Inferior parietal cortex (tissue), 1 donor: Measurements from ENCODE around the gene GPR3.
A peak's percentile ranks its signal among the peaks of the same experiment; 100 is the strongest.
"Not testable (repeated sequence)": the region's sequence is repeated elsewhere in the genome, so short reads cannot be mapped to it uniquely, and the experiment has no call there.

Experiments
- DNase-seq: peaks from one replicate; pipeline ENCODE4 v3.0.0-alpha.2; 2016; ENCODE audit errors: extremely low spot score

GPR3 gene

GRCh38 chr1:27398405-27399149, 6.2 kb downstream of the GPR3 start:
- no peak for DNase-seq

GRCh38 chr1:27399251-27400025, 7.0 kb downstream of the GPR3 start:
- DNase-seq = no peak

DNA sequence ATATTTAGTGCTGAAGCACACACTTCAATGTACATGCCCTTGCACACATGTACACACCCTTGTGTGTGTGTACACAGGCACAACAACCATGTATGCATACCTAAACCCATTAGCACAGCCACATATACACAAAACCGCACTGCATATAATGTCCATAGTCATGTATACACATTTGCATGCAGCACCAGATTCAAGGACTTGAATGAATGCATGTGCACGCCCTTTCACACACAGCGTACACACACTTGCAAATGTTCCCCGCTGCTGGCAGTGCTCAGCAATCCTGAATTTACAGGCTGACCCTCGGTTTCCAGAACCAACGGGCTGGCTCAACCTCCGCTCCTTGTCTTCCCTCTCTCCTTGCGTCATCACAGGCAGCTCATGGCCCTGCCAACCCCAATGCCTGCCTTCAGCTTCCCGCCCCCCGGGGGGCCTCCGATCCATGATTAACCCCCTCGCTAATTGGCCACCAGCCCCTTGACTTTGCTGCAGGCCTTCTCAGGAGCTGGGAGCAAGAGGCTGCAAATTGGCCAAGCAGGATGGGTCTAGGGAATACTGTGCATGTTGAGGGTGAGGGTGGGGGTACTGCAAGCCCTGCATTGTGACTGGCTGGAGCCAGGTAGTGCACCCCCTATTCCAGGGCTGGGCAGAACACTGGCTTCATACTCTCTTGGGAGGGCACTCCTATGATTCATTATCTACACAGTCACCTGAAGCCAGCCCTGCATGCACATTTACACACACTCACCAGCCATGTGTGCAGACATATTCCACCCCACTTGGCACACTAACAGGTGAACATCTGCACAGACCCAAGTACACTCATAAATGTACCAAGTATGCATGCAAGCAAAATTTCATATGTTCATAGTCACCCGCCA, 7.9 kb downstream of the GPR3 start:
- no peak for DNase-seq

DNA sequence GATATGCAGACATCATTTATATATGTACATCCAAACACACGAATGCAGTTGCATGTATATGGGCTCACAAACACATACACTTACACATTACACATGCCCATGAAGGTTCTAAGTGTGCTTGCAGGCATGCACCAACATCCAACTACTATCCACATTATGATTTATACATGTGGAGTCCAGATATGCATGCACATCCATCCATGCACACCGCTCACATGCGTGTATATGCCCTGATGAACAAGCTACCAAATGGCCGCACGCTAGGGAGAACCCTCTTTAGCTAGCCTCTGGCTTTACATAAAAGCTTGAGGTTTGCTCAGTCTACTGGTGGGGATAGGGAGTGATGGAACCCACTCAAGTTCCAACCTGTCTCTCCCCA, 8.5 kb downstream of the GPR3 start:
- no peak for DNase-seq

- DNase-seq = peak; percentile 53
Observed at GRCh38 chr1:27402349-27402754, 9.9 kb downstream of the GPR3 start.

- DNase-seq = no peak
Observed at GRCh38 chr1:27403065-27403726, 10.8 kb downstream of the GPR3 start.

- no peak for DNase-seq
Observed at GRCh38 chr1:27403931-27404330, 11.5 kb downstream of the GPR3 start.

DNA sequence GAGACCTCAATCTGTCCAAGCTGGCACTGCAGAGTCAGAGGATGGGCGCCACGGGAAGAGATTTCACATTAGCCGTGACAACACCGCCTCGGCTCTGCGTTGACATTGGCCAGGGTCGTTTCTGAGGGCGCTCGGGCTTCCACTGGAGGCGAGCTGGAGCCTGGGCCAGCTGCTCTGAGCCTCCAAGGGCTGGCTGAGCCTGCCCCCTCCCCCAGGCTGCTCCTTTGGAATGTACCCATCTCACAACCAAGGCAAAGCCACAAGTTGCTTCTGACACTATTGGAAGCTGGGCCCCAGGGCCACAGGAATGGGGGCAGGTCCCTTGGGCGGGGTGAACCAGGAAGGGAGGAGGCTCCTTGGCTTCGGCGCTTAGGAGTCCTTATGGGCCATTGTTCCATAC, 12.7 kb downstream of the GPR3 start:
- no peak for DNase-seq

GRCh38 chr1:27405598-27406361, 13.4 kb downstream of the GPR3 start:
- DNase-seq = not testable (repeated sequence)

GRCh38 chr1:27406362-27406680, 13.9 kb downstream of the GPR3 start:
- no peak for DNase-seq

- not testable (repeated sequence) for DNase-seq
Observed at GRCh38 chr1:27406791-27407190, 14.4 kb downstream of the GPR3 start.

GRCh38 chr1:27408151-27408550, 15.7 kb downstream of the GPR3 start:
- DNase-seq = no peak

- no peak for DNase-seq
Observed at GRCh38 chr1:27409669-27410068, 17.2 kb downstream of the GPR3 start.

GRCh38 chr1:27410709-27411108, 18.3 kb downstream of the GPR3 start:
- no peak for DNase-seq

DNA sequence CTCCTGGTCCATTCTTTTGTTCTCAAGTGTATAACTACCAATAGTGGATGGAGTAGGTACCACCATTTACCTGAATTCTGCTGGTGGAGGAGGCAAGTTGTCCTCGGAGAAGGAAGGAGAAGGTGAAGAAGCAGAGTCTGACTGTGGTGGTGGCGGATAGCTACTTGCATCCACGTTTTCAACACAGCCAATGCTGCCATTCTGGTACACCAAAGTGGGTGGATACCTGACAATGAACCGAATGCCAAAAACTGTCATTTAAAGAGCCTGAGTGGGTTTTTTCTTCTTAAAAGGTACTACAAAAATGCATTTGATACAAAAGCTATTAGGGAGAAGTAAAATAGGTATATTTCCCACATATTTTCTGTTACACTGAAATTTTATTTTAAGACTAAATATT, 20.1 kb downstream of the GPR3 start:
- no peak for DNase-seq

DNA sequence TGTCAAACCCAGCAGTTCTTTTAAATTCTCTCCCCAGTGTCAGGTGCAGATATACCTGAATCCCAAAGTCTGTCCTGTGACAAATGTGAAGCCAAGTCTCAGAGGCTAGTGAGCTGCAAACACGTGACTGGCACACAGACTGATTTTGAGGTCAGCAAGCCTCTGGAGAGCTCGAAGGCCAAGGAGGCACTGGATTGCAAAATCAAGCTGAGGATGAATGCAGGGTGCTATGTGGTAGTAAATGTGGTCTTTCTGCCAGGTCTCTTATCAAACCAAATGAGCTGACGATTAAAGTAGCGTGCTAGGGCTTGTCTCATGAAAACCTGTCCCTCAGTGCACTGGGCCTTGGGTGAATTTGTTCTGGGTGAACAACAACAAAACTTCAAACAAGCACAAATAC, 20.6 kb downstream of the GPR3 start:
- DNase-seq = no peak

DNA sequence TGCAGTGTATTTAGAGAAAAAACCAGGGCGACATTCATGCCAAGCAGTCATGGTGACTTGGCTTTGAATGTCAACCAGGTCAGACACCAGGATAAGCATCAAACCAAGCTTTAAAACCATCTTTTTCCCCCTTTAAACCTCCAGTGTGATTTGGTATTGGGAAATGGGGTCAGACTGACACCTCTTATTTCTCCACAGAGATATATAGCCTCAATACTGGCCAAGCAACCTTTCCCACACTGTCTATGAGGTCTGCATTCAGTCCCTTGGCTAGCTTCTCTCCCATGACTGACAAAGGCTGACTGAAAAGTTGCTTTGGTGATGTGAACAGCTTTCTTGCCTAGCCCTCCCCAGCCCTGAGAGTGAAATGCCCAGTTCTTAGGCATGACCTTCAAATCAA, 21.7 kb downstream of the GPR3 start:
- no peak for DNase-seq

GRCh38 chr1:27416387-27417111, 24.1 kb downstream of the GPR3 start:
- DNase-seq = peak; percentile 62

- DNase-seq = no peak
Observed at GRCh38 chr1:27417713-27418112, 25.3 kb downstream of the GPR3 start.
